Body of pancreas (tissue), 4 donors: ENCODE results near the gene ARG2.

Experiments used
- CTCF ChIP-seq, 7 experiments: fragments of 450-650 bp in 4 of 7; fragments of 200-600 bp in 3 of 7; sonication (generic) in 3 of 7; IDR thresholded peaks; one replicate each; pipeline ENCODE4 v1.5.1; 2016 to 2019; ENCODE audit warnings: antibody characterized with exemption in 7 of 7
- POLR2A ChIP-seq, 3 donors: fragments of 450-650 bp; IDR thresholded peaks; one replicate each; pipeline ENCODE4 v1.6.1; 2016; ENCODE audit warnings: antibody characterized with exemption in 3 of 3, mild to moderate bottlenecking in 2 of 3

GRCh38 chr14:67584978-67585377 is 34.7 kb upstream of the ARG2 start:
- TF ChIP-seq CTCF (IDR thresholded peaks at IDR 0.05), result no peak
- no peak for TF ChIP-seq POLR2A (IDR thresholded peaks at IDR 0.05)
